ENCODE measurements around the gene ALK.

ALK gene

DNA sequence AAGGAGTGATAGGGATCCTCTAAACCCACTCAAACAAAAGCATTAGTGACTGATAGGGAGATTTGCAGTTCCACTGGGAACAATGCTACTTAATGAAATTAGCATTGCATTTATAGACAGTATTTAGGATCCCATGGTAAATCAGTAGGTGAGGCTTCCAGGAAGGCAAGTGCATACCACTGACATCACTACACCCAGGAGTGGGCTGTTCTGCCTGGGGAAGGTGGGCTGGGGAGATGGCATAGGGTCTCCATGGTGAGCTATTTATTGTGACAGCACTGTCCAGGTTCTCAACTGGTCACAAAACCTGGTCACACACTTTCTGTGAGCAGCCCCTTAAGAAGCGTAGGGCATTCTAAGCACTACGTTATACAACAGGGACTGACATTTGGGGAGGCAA, 262.2 kb downstream of the ALK start:
- no peaks in the 10 kb centered on the region for H3K79me1 ChIP-seq (ENCODE audit: low read depth, low read length)
- no peak overlapping the region for H4K8ac ChIP-seq (ENCODE audit: low read depth, low read length)
- no peak overlapping the region for H2BK15ac ChIP-seq (ENCODE audit: low read length)
- no peak for DNase-seq (ENCODE audit: low spot score)
- H4K91ac ChIP-seq (ENCODE audit: low read depth, low read length, poor library complexity): no peak overlapping the region
- no peak overlapping the region for H3K18ac ChIP-seq (ENCODE audit: low read length)
- H3K27ac ChIP-seq (replicated peaks; ENCODE audit: low read length): no peak overlapping the region
- H3K9ac ChIP-seq (ENCODE audit: low read depth, low read length, poor library complexity): no peak overlapping the region
- H2AK5ac ChIP-seq (ENCODE audit: low read depth, low read length): no peak overlapping the region
- H2AFZ ChIP-seq (ENCODE audit: low read length): no peak overlapping the region
- H2BK120ac ChIP-seq (ENCODE audit: low read depth, low read length): no peak overlapping the region
- peaks cover 0 to 3% of the 10 kb centered on the region in 2 donors for H3K9me3 ChIP-seq (replicated peaks in 1 of 2; ENCODE audit: control insufficient read depth in 2 of 2, insufficient read depth in 1 of 2, low read depth in 1 of 2, low read length in 2 of 2)
- H2BK5ac ChIP-seq (ENCODE audit: low read length): no peak overlapping the region
- no peak overlapping the region for H3K23ac ChIP-seq (ENCODE audit: low read depth, low read length, poor library complexity)
- H3K4me1 ChIP-seq (ENCODE audit: control insufficient read depth in 2 of 2, insufficient read depth in 1 of 2, low read depth in 1 of 2, low read length in 2 of 2): peaks cover 0 to 4% of the 10 kb centered on the region in 2 donors
- H3K27me3 ChIP-seq (ENCODE audit: control insufficient read depth in 3 of 3, insufficient read depth in 3 of 3, low read depth in 1 of 3, low read length in 3 of 3): no peaks in the 10 kb centered on the region
- H3K36me3 ChIP-seq (replicated peaks in 1 of 2; ENCODE audit: control insufficient read depth in 2 of 2, insufficient read depth in 2 of 2, low read length in 2 of 2): no peaks in the 10 kb centered on the region
- no peak overlapping the region for H3K4me3 ChIP-seq (ENCODE audit: low read length in 2 of 2)
- no peak overlapping the region for H3K4ac ChIP-seq (ENCODE audit: low read length)
- H2BK12ac ChIP-seq (ENCODE audit: low read length): no peak overlapping the region
- H3K14ac ChIP-seq (ENCODE audit: low read length): no peak overlapping the region
- no peak overlapping the region for H3K4me2 ChIP-seq (ENCODE audit: insufficient read depth, low read length, poor library complexity, severe bottlenecking)
- WGBS, 2 donors (ENCODE audit: extremely low coverage in 2 of 2, insufficient read length in 2 of 2, insufficient replicate concordance in 1 of 2): no CpG with 5 or more reads among the region's 2 CpGs

DNA sequence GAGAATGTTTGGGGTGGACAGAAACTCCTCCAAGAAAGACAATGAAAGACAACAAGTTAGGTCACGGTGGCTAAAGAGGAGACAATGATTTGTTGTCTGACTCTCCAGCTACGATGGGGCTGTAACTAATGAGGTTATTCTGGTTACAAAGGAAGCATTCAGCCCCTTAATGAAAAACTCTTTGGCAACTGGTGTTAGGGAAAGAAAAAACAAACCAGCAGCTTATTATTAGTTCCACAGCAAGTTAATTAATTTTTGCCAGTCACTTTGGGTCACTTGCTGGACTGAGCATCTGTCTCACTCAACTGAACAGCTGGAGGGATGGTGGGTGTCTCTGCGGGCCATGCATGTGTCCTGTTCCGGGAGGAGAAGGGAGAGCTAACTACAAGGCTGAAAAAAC, 263.7 kb downstream of the ALK start:
- Histone ChIP-seq H3K4me1 (ENCODE audit: control insufficient read depth in 2 of 2, insufficient read depth in 1 of 2, low read depth in 1 of 2, low read length in 2 of 2) (peaks cover 0 to 4% of the 10 kb centered on the region in 2 donors), H2BK15ac (ENCODE audit: low read length) (no peak overlapping the region), H3K4me3 (ENCODE audit: low read length in 2 of 2) (no peak overlapping the region), H3K4me2 (ENCODE audit: insufficient read depth, low read length, poor library complexity, severe bottlenecking) (no peak overlapping the region), H3K79me1 (ENCODE audit: low read depth, low read length) (no peaks in the 10 kb centered on the region), H2AFZ (ENCODE audit: low read length) (no peak overlapping the region), H2BK12ac (ENCODE audit: low read length) (no peak overlapping the region), H3K9me3 (replicated peaks in 1 of 2; ENCODE audit: control insufficient read depth in 2 of 2, insufficient read depth in 1 of 2, low read depth in 1 of 2, low read length in 2 of 2) (peaks cover 0 to 4% of the 10 kb centered on the region in 2 donors), H2BK5ac (ENCODE audit: low read length) (no peak overlapping the region), H2AK5ac (ENCODE audit: low read depth, low read length) (no peak overlapping the region), H3K9ac (ENCODE audit: low read depth, low read length, poor library complexity) (no peak overlapping the region), H4K91ac (ENCODE audit: low read depth, low read length, poor library complexity) (no peak overlapping the region), H4K8ac (ENCODE audit: low read depth, low read length) (no peak overlapping the region), H3K14ac (ENCODE audit: low read length) (no peak overlapping the region), H3K36me3 (replicated peaks in 1 of 2; ENCODE audit: control insufficient read depth in 2 of 2, insufficient read depth in 2 of 2, low read length in 2 of 2) (no peaks in the 10 kb centered on the region), H3K27me3 (ENCODE audit: control insufficient read depth in 3 of 3, insufficient read depth in 3 of 3, low read depth in 1 of 3, low read length in 3 of 3) (no peaks in the 10 kb centered on the region), H3K4ac (ENCODE audit: low read length) (no peak overlapping the region), H3K27ac (replicated peaks; ENCODE audit: low read length) (no peak overlapping the region), H3K23ac (ENCODE audit: low read depth, low read length, poor library complexity) (no peak overlapping the region), H3K18ac (ENCODE audit: low read length) (no peak overlapping the region), H2BK120ac (ENCODE audit: low read depth, low read length) (no peak overlapping the region)
- no peak for DNase-seq (ENCODE audit: low spot score)
- no CpG with 5 or more reads among the region's 4 CpGs for WGBS, 2 donors (ENCODE audit: extremely low coverage in 2 of 2, insufficient read length in 2 of 2, insufficient replicate concordance in 1 of 2)

DNA sequence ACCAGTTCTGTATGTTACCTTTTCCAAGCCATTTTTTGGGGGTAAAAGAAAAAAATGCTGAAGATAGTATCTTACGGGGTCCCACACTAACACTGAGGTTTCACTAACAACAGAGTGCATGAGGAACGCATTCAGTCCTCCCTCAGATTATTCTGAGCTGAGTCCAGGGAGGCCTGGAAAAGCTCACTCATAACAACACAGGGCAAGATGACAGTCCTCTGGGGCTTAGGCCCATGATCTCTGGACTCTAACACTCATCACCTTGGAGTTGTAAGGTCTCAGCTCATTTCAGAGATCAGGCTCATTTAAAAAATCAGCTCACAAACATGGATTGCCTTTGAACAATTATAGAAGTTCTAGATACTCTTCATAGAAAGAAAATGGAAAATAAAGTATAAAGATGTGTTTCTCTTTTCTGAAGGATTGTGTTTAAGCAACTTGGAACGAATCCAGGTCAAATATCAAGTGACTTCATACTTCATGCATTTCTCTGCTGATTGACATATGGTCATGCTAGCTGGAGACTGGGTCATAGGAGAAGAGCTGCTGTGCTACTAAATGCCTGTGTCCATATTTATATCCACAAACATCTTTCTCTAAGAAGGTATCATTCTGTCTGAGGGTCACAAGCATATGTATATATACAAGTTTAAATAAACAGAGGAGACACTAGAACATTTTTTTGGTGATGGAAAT, 265.8 kb downstream of the ALK start:
- peaks cover 0 to 8% of the 10 kb centered on the region in 2 donors for H3K9me3 ChIP-seq (replicated peaks in 1 of 2; ENCODE audit: control insufficient read depth in 2 of 2, insufficient read depth in 1 of 2, low read depth in 1 of 2, low read length in 2 of 2)
- WGBS, 2 donors (ENCODE audit: extremely low coverage in 2 of 2, insufficient read length in 2 of 2, insufficient replicate concordance in 1 of 2): no CpG with 5 or more reads among the region's 3 CpGs
- no peak overlapping the region for H3K4me2 ChIP-seq (ENCODE audit: insufficient read depth, low read length, poor library complexity, severe bottlenecking)
- H3K14ac ChIP-seq (ENCODE audit: low read length): no peak overlapping the region
- no peak overlapping the region for H4K8ac ChIP-seq (ENCODE audit: low read depth, low read length)
- H3K4me3 ChIP-seq (ENCODE audit: low read length in 2 of 2): no peak overlapping the region
- no peak overlapping the region for H2BK12ac ChIP-seq (ENCODE audit: low read length)
- no peak overlapping the region for H4K91ac ChIP-seq (ENCODE audit: low read depth, low read length, poor library complexity)
- H3K4me1 ChIP-seq (ENCODE audit: control insufficient read depth in 2 of 2, insufficient read depth in 1 of 2, low read depth in 1 of 2, low read length in 2 of 2): peaks cover 4% of the 10 kb centered on the region in 2 donors
- H2BK5ac ChIP-seq (ENCODE audit: low read length): no peak overlapping the region
- no peak overlapping the region for H2AK5ac ChIP-seq (ENCODE audit: low read depth, low read length)
- no peak overlapping the region for H3K27ac ChIP-seq (replicated peaks; ENCODE audit: low read length)
- H2AFZ ChIP-seq (ENCODE audit: low read length): no peak overlapping the region
- H3K9ac ChIP-seq (ENCODE audit: low read depth, low read length, poor library complexity): no peak overlapping the region
- no peak overlapping the region for H2BK120ac ChIP-seq (ENCODE audit: low read depth, low read length)
- no peak for DNase-seq (ENCODE audit: low spot score)
- H3K79me1 ChIP-seq (ENCODE audit: low read depth, low read length): no peaks in the 10 kb centered on the region
- no peak overlapping the region for H2BK15ac ChIP-seq (ENCODE audit: low read length)
- no peak overlapping the region for H3K23ac ChIP-seq (ENCODE audit: low read depth, low read length, poor library complexity)
- no peak overlapping the region for H3K4ac ChIP-seq (ENCODE audit: low read length)
- H3K36me3 ChIP-seq (replicated peaks in 1 of 2; ENCODE audit: control insufficient read depth in 2 of 2, insufficient read depth in 2 of 2, low read length in 2 of 2): no peaks in the 10 kb centered on the region
- no peaks in the 10 kb centered on the region for H3K27me3 ChIP-seq (ENCODE audit: control insufficient read depth in 3 of 3, insufficient read depth in 3 of 3, low read depth in 1 of 3, low read length in 3 of 3)
- no peak overlapping the region for H3K18ac ChIP-seq (ENCODE audit: low read length)

DNA sequence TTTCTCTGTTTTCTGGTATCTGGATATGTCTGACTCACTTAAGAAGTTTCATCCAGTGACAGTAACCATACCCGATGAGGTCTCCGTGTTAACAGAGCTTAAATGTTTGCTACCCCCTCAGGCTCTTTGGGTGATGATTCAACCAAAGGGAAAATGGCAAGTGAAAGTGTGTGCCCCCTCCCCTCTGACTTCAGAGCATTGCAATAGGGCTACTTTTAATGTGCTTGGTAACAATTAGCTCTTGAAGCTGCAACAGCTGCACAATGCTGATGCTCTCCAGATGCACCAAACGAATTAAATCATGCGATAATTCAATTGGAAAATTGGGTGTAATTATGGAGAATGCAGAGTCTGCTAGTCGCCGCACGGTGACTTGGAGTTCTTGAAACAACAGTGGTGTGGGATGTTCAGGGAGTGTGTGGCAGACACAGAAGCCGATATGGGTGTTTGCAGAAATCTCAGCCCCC, 270.7 kb downstream of the ALK start:
- Histone ChIP-seq H2BK12ac (ENCODE audit: low read length) (no peak overlapping the region), H3K4me2 (ENCODE audit: insufficient read depth, low read length, poor library complexity, severe bottlenecking) (no peak overlapping the region), H4K91ac (ENCODE audit: low read depth, low read length, poor library complexity) (no peak overlapping the region), H3K9ac (ENCODE audit: low read depth, low read length, poor library complexity) (no peak overlapping the region), H3K36me3 (replicated peaks in 1 of 2; ENCODE audit: control insufficient read depth in 2 of 2, insufficient read depth in 2 of 2, low read length in 2 of 2) (no peaks in the 10 kb centered on the region), H3K23ac (ENCODE audit: low read depth, low read length, poor library complexity) (no peak overlapping the region), H3K79me1 (ENCODE audit: low read depth, low read length) (no peaks in the 10 kb centered on the region), H4K8ac (ENCODE audit: low read depth, low read length) (no peak overlapping the region), H3K9me3 (replicated peaks in 1 of 2; ENCODE audit: control insufficient read depth in 2 of 2, insufficient read depth in 1 of 2, low read depth in 1 of 2, low read length in 2 of 2) (peaks cover 0 to 22% of the 10 kb centered on the region in 2 donors), H3K4ac (ENCODE audit: low read length) (no peak overlapping the region), H2AFZ (ENCODE audit: low read length) (no peak overlapping the region), H2BK120ac (ENCODE audit: low read depth, low read length) (no peak overlapping the region), H2AK5ac (ENCODE audit: low read depth, low read length) (no peak overlapping the region), H3K27me3 (ENCODE audit: control insufficient read depth in 3 of 3, insufficient read depth in 3 of 3, low read depth in 1 of 3, low read length in 3 of 3) (no peaks in the 10 kb centered on the region), H3K18ac (ENCODE audit: low read length) (no peak overlapping the region), H3K27ac (replicated peaks; ENCODE audit: low read length) (no peak overlapping the region), H2BK5ac (ENCODE audit: low read length) (no peak overlapping the region), H2BK15ac (ENCODE audit: low read length) (no peak overlapping the region), H3K4me1 (ENCODE audit: control insufficient read depth in 2 of 2, insufficient read depth in 1 of 2, low read depth in 1 of 2, low read length in 2 of 2) (peaks cover 0 to 4% of the 10 kb centered on the region in 2 donors), H3K14ac (ENCODE audit: low read length) (no peak overlapping the region), H3K4me3 (ENCODE audit: low read length in 2 of 2) (no peak overlapping the region)
- DNase-seq (ENCODE audit: low spot score): no peak
- WGBS, 2 donors (ENCODE audit: extremely low coverage in 2 of 2, insufficient read length in 2 of 2, insufficient replicate concordance in 1 of 2): no CpG with 5 or more reads among the region's 8 CpGs

Measured in neuronal stem cell (in vitro differentiated cells).